Trophoblast cell (in vitro differentiated cells and primary cell): ENCODE data around the gene TTLL11.

Source experiments
- DNase-seq, 2 donors: peaks; one replicate each; pipeline ENCODE4 v3.0.0-alpha.2; 2016
- H2AFZ ChIP-seq: 2 replicates; pipeline ENCODE4 v1.6.1; 2013; ENCODE audit warnings: low read length, moderate library complexity, mild to moderate bottlenecking; ENCODE audit not compliant: insufficient read depth, poor library complexity
- H2AK5ac ChIP-seq: 2 replicates; pipeline ENCODE4 v1.6.1; 2013; ENCODE audit warnings: mild to moderate bottlenecking, low read length
- H2BK120ac ChIP-seq: 2 replicates; pipeline ENCODE4 v1.6.1; 2013; ENCODE audit warnings: low read length, mild to moderate bottlenecking, moderate library complexity; ENCODE audit not compliant: insufficient read depth, poor library complexity
- H2BK12ac ChIP-seq: 2 replicates; pipeline ENCODE4 v1.6.1; 2013; ENCODE audit warnings: mild to moderate bottlenecking, low read length, moderate library complexity
- H2BK5ac ChIP-seq: 2 replicates; pipeline ENCODE4 v1.6.1; 2013; ENCODE audit warnings: low read length, low read depth, moderate library complexity, mild to moderate bottlenecking; ENCODE audit not compliant: poor library complexity
- H3K14ac ChIP-seq: 2 replicates; pipeline ENCODE4 v1.6.1; 2013; ENCODE audit warnings: mild to moderate bottlenecking, low read length
- H3K18ac ChIP-seq: 2 replicates; pipeline ENCODE4 v1.6.1; 2013; ENCODE audit warnings: mild to moderate bottlenecking, low read length
- H3K23ac ChIP-seq: 2 replicates; pipeline ENCODE4 v1.6.1; 2013; ENCODE audit warnings: low read length
- H3K27ac ChIP-seq: 2 replicates; pipeline ENCODE4 v1.5.1; 2013; ENCODE audit warnings: low read depth, mild to moderate bottlenecking, inconsistent platforms, low read length, moderate library complexity
- H3K27me3 ChIP-seq: 2 replicates; pipeline ENCODE4 v1.6.1; 2013; ENCODE audit warnings: inconsistent platforms, mild to moderate bottlenecking, low read length, moderate library complexity; ENCODE audit not compliant: insufficient read depth
- H3K36me3 ChIP-seq, 2 experiments: 1 replicate in 1 of 2; 2 replicates in 1 of 2; pipeline ENCODE4 v1.6.1; 2013; ENCODE audit warnings: low read length in 2 of 2, mild to moderate bottlenecking in 2 of 2, moderate library complexity in 1 of 2; ENCODE audit not compliant: insufficient read depth in 2 of 2, control insufficient read depth in 1 of 2
- H3K4ac ChIP-seq: 2 replicates; pipeline ENCODE4 v1.6.1; 2013; ENCODE audit warnings: low read depth, mild to moderate bottlenecking, low read length, moderate library complexity
- H3K4me1 ChIP-seq, 2 experiments: 1 replicate in 1 of 2; 2 replicates in 1 of 2; pipeline ENCODE4 v1.6.1; 2013; ENCODE audit warnings: low read length in 2 of 2, mild to moderate bottlenecking in 2 of 2, moderate library complexity in 1 of 2; ENCODE audit not compliant: insufficient read depth in 2 of 2, control insufficient read depth in 1 of 2
- H3K4me2 ChIP-seq: 2 replicates; pipeline ENCODE4 v1.6.1; 2013; ENCODE audit warnings: inconsistent platforms, mild to moderate bottlenecking, low read length, moderate library complexity
- H3K4me3 ChIP-seq: 2 replicates; pipeline ENCODE4 v1.5.1; 2013; ENCODE audit warnings: mild to moderate bottlenecking, low read depth, low read length, inconsistent platforms
- H3K79me1 ChIP-seq: one replicate; pipeline ENCODE4 v1.6.1; 2013; ENCODE audit warnings: low read length
- H3K79me2 ChIP-seq: 2 replicates; pipeline ENCODE4 v1.6.1; 2013; ENCODE audit warnings: low read length, mild to moderate bottlenecking; ENCODE audit not compliant: control insufficient read depth, insufficient read depth, poor library complexity
- H3K9ac ChIP-seq: 2 replicates; pipeline ENCODE4 v1.6.1; 2013; ENCODE audit warnings: mild to moderate bottlenecking, low read length
- H3K9me3 ChIP-seq: 2 replicates; pipeline ENCODE4 v1.6.1; 2013; ENCODE audit warnings: low read depth, mild to moderate bottlenecking, control low read depth, inconsistent platforms, low read length; ENCODE audit not compliant: insufficient read depth
- H4K12ac ChIP-seq: 2 replicates; pipeline ENCODE4 v1.6.1; 2013; ENCODE audit warnings: low read depth, mild to moderate bottlenecking, low read length, moderate library complexity
- H4K8ac ChIP-seq: 2 replicates; pipeline ENCODE4 v1.6.1; 2013; ENCODE audit warnings: low read depth, mild to moderate bottlenecking, low read length, moderate library complexity
- H4K91ac ChIP-seq: one replicate; pipeline ENCODE4 v1.6.1; 2013; ENCODE audit warnings: low read depth, mild to moderate bottlenecking, low read length, moderate library complexity
- WGBS: extraction: QIAGEN DNeasy Blood & Tissue Kit; methylation state at CpG from one replicate; pipeline ENCODE4 v1.1.7; 2013; ENCODE audit warnings: missing lambda C conversion rate; ENCODE audit not compliant: insufficient read length, insufficient coverage; ENCODE audit errors: extremely low coverage; 5-methylcytosine and 5-hydroxymethylcytosine counted together

Gene TTLL11

DNA sequence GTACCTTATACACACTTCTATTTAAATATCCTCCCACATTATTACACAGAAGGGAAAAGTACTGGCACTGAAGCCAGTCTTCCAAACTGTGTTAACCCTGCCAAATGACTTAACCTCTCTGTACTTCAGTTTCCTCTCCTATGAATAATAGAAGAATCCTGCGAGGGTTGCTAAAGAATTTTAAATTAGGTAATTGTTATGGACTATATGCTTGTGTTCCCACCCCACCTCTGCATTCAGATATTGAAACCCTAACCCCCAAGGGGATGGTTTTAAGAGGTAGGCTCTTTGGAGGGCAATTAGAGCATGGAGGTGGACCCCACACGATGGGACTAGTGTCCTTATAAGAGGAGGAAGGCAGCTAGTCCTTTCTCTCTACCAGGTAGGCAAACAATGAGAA lies 72.7 kb downstream of the TTLL11 start:
- Histone ChIP-seq H4K8ac (no peak overlapping the region), H3K36me3 (no peaks in the 10 kb centered on the region), H3K23ac (no peak overlapping the region), H3K9ac (no peak overlapping the region), H3K4me1 (no peaks in the 10 kb centered on the region), H2BK12ac (no peak overlapping the region), H2BK5ac (no peak overlapping the region), H3K4me3 (no peak overlapping the region), H3K79me1 (no peaks in the 10 kb centered on the region), H3K79me2 (no peaks in the 10 kb centered on the region), H3K18ac (no peak overlapping the region), H4K12ac (no peak overlapping the region), H2AFZ (no peak overlapping the region), H3K27me3 (no peaks in the 10 kb centered on the region), H3K4me2 (no peak overlapping the region), H4K91ac (no peak overlapping the region), H2BK120ac (no peak overlapping the region), H3K4ac (no peak overlapping the region), H2AK5ac (no peak overlapping the region), H3K9me3 (no peaks in the 10 kb centered on the region), H3K27ac (no peak overlapping the region), H3K14ac (no peak overlapping the region)
- WGBS: no CpG with 5 or more reads among the region's 2 CpGs
- DNase-seq: no peak

DNA sequence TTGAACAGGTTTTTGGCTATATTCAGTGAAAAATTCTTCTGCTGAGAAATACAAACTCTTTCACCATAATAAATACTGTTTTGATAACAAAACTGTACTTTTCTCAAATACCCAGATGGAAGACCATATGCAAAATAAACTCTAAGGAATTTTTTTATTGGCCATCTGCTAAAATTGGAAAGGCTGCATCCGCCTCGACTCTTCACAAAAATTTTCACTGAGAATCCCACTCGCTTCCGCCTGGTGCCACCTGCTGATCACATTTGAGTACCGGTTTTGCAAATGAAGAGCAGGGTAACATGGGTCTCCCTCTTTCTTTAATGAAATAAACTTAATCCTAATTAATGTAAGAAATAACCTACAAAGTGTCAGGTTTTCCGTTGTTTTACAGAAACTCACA lies 76.4 kb downstream of the TTLL11 start:
- no peaks in the 10 kb centered on the region for H3K4me1 ChIP-seq
- no peak overlapping the region for H3K4me3 ChIP-seq
- no peak overlapping the region for H3K27ac ChIP-seq
- H2BK5ac ChIP-seq: no peak overlapping the region
- no peak overlapping the region for H3K4me2 ChIP-seq
- no peak overlapping the region for H2BK12ac ChIP-seq
- H3K9me3 ChIP-seq: no peaks in the 10 kb centered on the region
- no peak overlapping the region for H2BK120ac ChIP-seq
- H4K91ac ChIP-seq: no peak overlapping the region
- H3K79me1 ChIP-seq: no peaks in the 10 kb centered on the region
- no peak overlapping the region for H3K9ac ChIP-seq
- no peaks in the 10 kb centered on the region for H3K36me3 ChIP-seq
- H3K23ac ChIP-seq: no peak overlapping the region
- H4K8ac ChIP-seq: no peak overlapping the region
- no peaks in the 10 kb centered on the region for H3K79me2 ChIP-seq
- H3K27me3 ChIP-seq: no peaks in the 10 kb centered on the region
- no peak overlapping the region for H3K18ac ChIP-seq
- no peak overlapping the region for H3K14ac ChIP-seq
- H2AK5ac ChIP-seq: no peak overlapping the region
- H2AFZ ChIP-seq: no peak overlapping the region
- WGBS: no CpG with 5 or more reads among the region's 6 CpGs
- no peak overlapping the region for H3K4ac ChIP-seq
- H4K12ac ChIP-seq: no peak overlapping the region
- DNase-seq: no peak

DNA sequence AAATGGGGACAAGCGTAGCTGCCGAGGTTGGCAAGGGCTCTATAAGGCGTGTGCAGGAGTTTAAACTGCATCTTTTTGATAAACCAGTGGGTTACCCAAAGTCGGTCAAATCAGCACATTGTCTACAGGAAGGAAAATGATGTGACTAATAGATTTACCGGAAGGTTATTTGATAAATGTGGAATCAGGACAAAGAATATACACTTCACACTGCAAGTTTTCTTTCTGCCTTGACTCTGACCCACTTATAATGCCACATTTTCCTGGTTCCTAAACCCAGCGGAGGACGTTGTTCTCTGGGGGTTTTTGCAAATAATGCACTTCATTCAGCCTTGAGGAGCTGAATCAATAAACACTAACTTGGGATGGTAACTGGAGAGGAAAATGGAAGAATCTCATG lies 76.8 kb downstream of the TTLL11 start:
- Histone ChIP-seq H4K91ac (no peak overlapping the region), H3K4me1 (no peaks in the 10 kb centered on the region), H3K4me2 (no peak overlapping the region), H3K79me1 (no peaks in the 10 kb centered on the region), H3K14ac (no peak overlapping the region), H2BK12ac (no peak overlapping the region), H3K4ac (no peak overlapping the region), H2BK120ac (no peak overlapping the region), H3K18ac (no peak overlapping the region), H2BK5ac (no peak overlapping the region), H3K23ac (no peak overlapping the region), H3K9me3 (no peaks in the 10 kb centered on the region), H3K27ac (no peak overlapping the region), H4K12ac (no peak overlapping the region), H3K4me3 (no peak overlapping the region), H3K79me2 (no peaks in the 10 kb centered on the region), H3K36me3 (no peaks in the 10 kb centered on the region), H2AK5ac (no peak overlapping the region), H4K8ac (no peak overlapping the region), H2AFZ (no peak overlapping the region), H3K27me3 (no peaks in the 10 kb centered on the region), H3K9ac (no peak overlapping the region)
- no CpG with 5 or more reads among the region's 7 CpGs for WGBS
- DNase-seq: no peak

- Histone ChIP-seq H3K9ac (no peak overlapping the region), H3K79me1 (no peaks in the 10 kb centered on the region), H3K36me3 (no peaks in the 10 kb centered on the region), H3K27me3 (no peaks in the 10 kb centered on the region), H3K27ac (no peak overlapping the region), H2AK5ac (no peak overlapping the region), H2BK120ac (no peak overlapping the region), H3K9me3 (no peaks in the 10 kb centered on the region), H4K8ac (no peak overlapping the region), H3K4me2 (no peak overlapping the region), H3K14ac (no peak overlapping the region), H2BK5ac (no peak overlapping the region), H2AFZ (no peak overlapping the region), H3K4ac (no peak overlapping the region), H4K91ac (no peak overlapping the region), H4K12ac (no peak overlapping the region), H3K79me2 (no peaks in the 10 kb centered on the region), H2BK12ac (no peak overlapping the region), H3K4me1 (no peaks in the 10 kb centered on the region), H3K18ac (no peak overlapping the region), H3K23ac (no peak overlapping the region), H3K4me3 (no peak overlapping the region)
- DNase-seq: no peak
- no CpG with 5 or more reads among the region's 11 CpGs for WGBS
These were observed 77.8 kb downstream of the TTLL11 start for GRCh38 chr9:122015170-122015821.
